H9 (cell line): Measurements from ENCODE around the gene RAI14. TPM values are rescaled to one million over a fixed set of nuclear protein-coding genes. Genes with fewer than 3 reads are reported as not detected.

ENCODE experiments used
- DNase-seq: peaks from one replicate; pipeline ENCODE4 v3.0.0-alpha.2; 2017
- H2AFZ ChIP-seq: one replicate; pipeline ENCODE4 v1.6.1; 2013; ENCODE audit warnings: mild to moderate bottlenecking, low read length, control low read depth, moderate library complexity
- H2AK5ac ChIP-seq: 2 replicates; pipeline ENCODE4 v1.6.1; 2013; ENCODE audit warnings: low read length, control low read depth, mixed read lengths; ENCODE audit not compliant: insufficient read length
- H2BK120ac ChIP-seq: one replicate; pipeline ENCODE4 v1.6.1; 2013; ENCODE audit warnings: low read depth, mild to moderate bottlenecking, low read length, control low read depth, inconsistent platforms; ENCODE audit not compliant: poor library complexity, severe bottlenecking
- H2BK12ac ChIP-seq: 2 replicates; pipeline ENCODE4 v1.6.1; 2013; ENCODE audit warnings: low read length, control low read depth, mixed read lengths, low read depth; ENCODE audit not compliant: insufficient read length
- H2BK15ac ChIP-seq: 2 replicates; pipeline ENCODE4 v1.6.1; 2013; ENCODE audit warnings: low read depth, low read length, control low read depth
- H2BK20ac ChIP-seq: one replicate; pipeline ENCODE4 v1.6.1; 2013; ENCODE audit warnings: low read depth, mild to moderate bottlenecking, low read length, control low read depth, inconsistent platforms; ENCODE audit not compliant: poor library complexity, severe bottlenecking
- H2BK5ac ChIP-seq: 2 replicates; pipeline ENCODE4 v1.6.1; 2013; ENCODE audit warnings: low read length, control low read depth, mixed read lengths; ENCODE audit not compliant: insufficient read length
- H3K14ac ChIP-seq: 2 replicates; pipeline ENCODE4 v1.6.1; 2013; ENCODE audit warnings: low read length, control low read depth; ENCODE audit not compliant: insufficient read depth
- H3K18ac ChIP-seq: 2 replicates; pipeline ENCODE4 v1.6.1; 2013; ENCODE audit warnings: low read depth, mild to moderate bottlenecking, mixed read lengths, low read length, control low read depth; ENCODE audit not compliant: insufficient read length
- H3K23ac ChIP-seq: 2 replicates; pipeline ENCODE4 v1.6.1; 2013; ENCODE audit warnings: low read length, control low read depth, mixed read lengths, low read depth; ENCODE audit not compliant: insufficient read length
- H3K23me2 ChIP-seq: 2 replicates; pipeline ENCODE4 v1.6.1; 2013; ENCODE audit warnings: low read depth, mild to moderate bottlenecking, mixed read lengths, low read length, control low read depth; ENCODE audit not compliant: insufficient read length, poor library complexity, severe bottlenecking
- H3K27ac ChIP-seq: 2 replicates; pipeline ENCODE4 v1.5.1; 2013; ENCODE audit warnings: low read length, control low read depth, mixed read lengths, low read depth; ENCODE audit not compliant: insufficient read length
- H3K27me3 ChIP-seq: 2 replicates; pipeline ENCODE4 v1.6.1; 2013; ENCODE audit warnings: low read length, control low read depth, inconsistent platforms; ENCODE audit not compliant: insufficient read depth
- H3K4ac ChIP-seq: 2 replicates; pipeline ENCODE4 v1.6.1; 2013; ENCODE audit warnings: low read depth, mild to moderate bottlenecking, control low read depth, inconsistent platforms, low read length, moderate library complexity
- H3K4me1 ChIP-seq: 2 replicates; pipeline ENCODE4 v1.6.1; 2013; ENCODE audit warnings: low read length, control low read depth, inconsistent platforms; ENCODE audit not compliant: insufficient read depth
- H3K4me2 ChIP-seq: 2 replicates; pipeline ENCODE4 v1.6.1; 2013; ENCODE audit warnings: low read length, control low read depth, mixed read lengths; ENCODE audit not compliant: insufficient read length, insufficient read depth
- H3K56ac ChIP-seq: 2 replicates; pipeline ENCODE4 v1.6.1; 2013; ENCODE audit warnings: low read depth, mild to moderate bottlenecking, mixed read lengths, low read length, control low read depth; ENCODE audit not compliant: insufficient read length
- H3K79me1 ChIP-seq: 2 replicates; pipeline ENCODE4 v1.6.1; 2013; ENCODE audit warnings: low read depth, mild to moderate bottlenecking, moderate library complexity, low read length, control low read depth, inconsistent platforms; ENCODE audit not compliant: insufficient read depth, poor library complexity, severe bottlenecking
- H3K79me2 ChIP-seq: 2 replicates; pipeline ENCODE4 v1.6.1; 2013; ENCODE audit warnings: low read length, control low read depth, inconsistent platforms; ENCODE audit not compliant: insufficient read depth
- H3K9ac ChIP-seq: 2 replicates; pipeline ENCODE4 v1.6.1; 2013; ENCODE audit warnings: low read length, control low read depth, mixed read lengths; ENCODE audit not compliant: insufficient read length; ENCODE audit errors: extremely low read depth
- H3K9me3 ChIP-seq: one replicate; pipeline ENCODE4 v1.6.1; 2013; ENCODE audit warnings: low read depth, low read length, inconsistent platforms; ENCODE audit not compliant: control insufficient read depth
- H3T11ph ChIP-seq: one replicate; pipeline ENCODE4 v1.6.1; 2013; ENCODE audit warnings: mild to moderate bottlenecking, low read length, control low read depth, inconsistent platforms
- H4K20me1 ChIP-seq: one replicate; pipeline ENCODE4 v1.6.1; 2013; ENCODE audit not compliant: control insufficient read depth, insufficient read length, insufficient read depth
- H4K5ac ChIP-seq: 2 replicates; pipeline ENCODE4 v1.6.1; 2013; ENCODE audit warnings: low read depth, mild to moderate bottlenecking, mixed read lengths, low read length, control low read depth; ENCODE audit not compliant: insufficient read length
- H4K8ac ChIP-seq: replicated peaks from 2 replicates; pipeline ENCODE4 v1.6.1; 2013; ENCODE audit warnings: low read length, control low read depth, mixed read lengths, low read depth; ENCODE audit not compliant: insufficient read length
- H4K91ac ChIP-seq: 2 replicates; pipeline ENCODE4 v1.6.1; 2013; ENCODE audit warnings: low read depth, mild to moderate bottlenecking, moderate library complexity, mixed read lengths, low read length, control low read depth; ENCODE audit not compliant: insufficient read length
- H3K27ac Mint-ChIP-seq, 3 experiments: 2 replicates in 2 of 3; 3 replicates in 1 of 3; pipeline ENCODE4 v1.8.0; 2020 to 2021; ENCODE audit warnings: mixed read lengths in 3 of 3, mild to moderate bottlenecking in 1 of 3, moderate library complexity in 1 of 3
- H3K27me3 Mint-ChIP-seq: 2 replicates; pipeline ENCODE4 v1.8.0; 2021; ENCODE audit warnings: low read depth, mild to moderate bottlenecking, moderate library complexity, mixed read lengths
- H3K36me3 Mint-ChIP-seq, 3 experiments: 2 replicates in 2 of 3; 3 replicates in 1 of 3; pipeline ENCODE4 v1.8.0; 2020 to 2021; ENCODE audit warnings: low read depth in 3 of 3, mixed read lengths in 3 of 3; ENCODE audit not compliant: insufficient read depth in 1 of 3
- H3K4me1 Mint-ChIP-seq, 2 experiments: 2 replicates each; pipeline ENCODE4 v1.8.0; 2020; ENCODE audit warnings: mixed read lengths in 2 of 2
- H3K4me3 Mint-ChIP-seq, 2 experiments: 2 replicates in 1 of 2; 3 replicates in 1 of 2; pipeline ENCODE4 v1.8.0; 2020 to 2021; ENCODE audit warnings: mild to moderate bottlenecking in 2 of 2, mixed read lengths in 2 of 2, moderate library complexity in 1 of 2
- H3K9me3 Mint-ChIP-seq, 2 experiments: 2 replicates in 1 of 2; 3 replicates in 1 of 2; pipeline ENCODE4 v1.8.0; 2020; ENCODE audit warnings: mild to moderate bottlenecking in 2 of 2, mixed read lengths in 2 of 2, moderate library complexity in 1 of 2
- CTCF ChIP-seq: fragments of 200-600 bp; sonication (generic); conservative IDR thresholded peaks from 3 replicates; pipeline ENCODE4 v1.8.0; 2021; ENCODE audit warnings: antibody characterized with exemption, mild to moderate bottlenecking
- WGBS: extraction: QIAGEN DNeasy Blood & Tissue Kit; methylation state at CpG from one replicate; pipeline ENCODE4 v1.1.7; 2013; ENCODE audit warnings: missing lambda C conversion rate, low lambda C conversion rate, mixed read lengths; ENCODE audit not compliant: insufficient read length; ENCODE audit errors: extremely low coverage; 5-methylcytosine and 5-hydroxymethylcytosine counted together
- total RNA-seq: library from RNA; stranded (reverse); gene quantifications from 2 replicates; pipeline ENCODE4 v1.2.1, GENCODE V29; 2021

RAI14 gene
- total RNA-seq, 1 experiment from 2014 or later, result 127 TPM

- H4K5ac ChIP-seq, result no peak overlapping the region
- no peak overlapping the region for H2BK120ac ChIP-seq
- H3K27ac ChIP-seq, result no peak overlapping the region
- Mint-ChIP-seq H3K36me3 (peaks cover 0 to 14% (median 1%) of the 10 kb centered on the region in 3 experiments; a peak in 5 of 7 replicates), H3K9me3 (no peaks in the 10 kb centered on the region), H3K27me3 (no peaks in the 10 kb centered on the region), H3K4me1 (peaks cover 7 to 9% of the 10 kb centered on the region in 2 experiments), H3K27ac (no peak overlapping the region), H3K4me3 (no peak overlapping the region)
- no peak overlapping the region for H3K14ac ChIP-seq
- H3K9ac ChIP-seq, result no peak overlapping the region
- H3K18ac ChIP-seq, result no peak overlapping the region
- H4K91ac ChIP-seq, result no peak overlapping the region
- no peak overlapping the region for H3K23ac ChIP-seq
- H3K79me2 ChIP-seq, result no peaks in the 10 kb centered on the region
- no peaks in the 10 kb centered on the region for H4K20me1 ChIP-seq
- H2BK15ac ChIP-seq, result no peak overlapping the region
- no peak overlapping the region for H2BK12ac ChIP-seq
- no peaks in the 10 kb centered on the region for H3K27me3 ChIP-seq
- TF ChIP-seq CTCF, result no peak
- no peak overlapping the region for H3T11ph ChIP-seq
- no peaks in the 10 kb centered on the region for H3K9me3 ChIP-seq
- no peak overlapping the region for H3K4ac ChIP-seq
- no peaks in the 10 kb centered on the region for H3K79me1 ChIP-seq
- no peak overlapping the region for H2BK20ac ChIP-seq
- H2AFZ ChIP-seq, result no peak overlapping the region
- no peak overlapping the region for H3K4me2 ChIP-seq
- no peak overlapping the region for H4K8ac ChIP-seq
- WGBS, result no CpG with 5 or more reads among the region's 4 CpGs
- no peak for DNase-seq
- no peak overlapping the region for H2AK5ac ChIP-seq
- no peaks in the 10 kb centered on the region for H3K23me2 ChIP-seq
- H3K56ac ChIP-seq, result no peak overlapping the region
- H2BK5ac ChIP-seq, result no peak overlapping the region
- H3K4me1 ChIP-seq, result no peaks in the 10 kb centered on the region; the same call in 1 of the 2 replicates
Measured at GRCh38 chr5:34847552-34847951, 191.4 kb downstream of the RAI14 start.
